SW 1271 (cell line): Measurements from ENCODE around the gene SNX32.

Source experiments
- DNase-seq, 2 experiments: peaks; one replicate each; lab custom pipeline; 2025; lab: John Stamatoyannopoulos, UW

The SNX32 gene

DNA sequence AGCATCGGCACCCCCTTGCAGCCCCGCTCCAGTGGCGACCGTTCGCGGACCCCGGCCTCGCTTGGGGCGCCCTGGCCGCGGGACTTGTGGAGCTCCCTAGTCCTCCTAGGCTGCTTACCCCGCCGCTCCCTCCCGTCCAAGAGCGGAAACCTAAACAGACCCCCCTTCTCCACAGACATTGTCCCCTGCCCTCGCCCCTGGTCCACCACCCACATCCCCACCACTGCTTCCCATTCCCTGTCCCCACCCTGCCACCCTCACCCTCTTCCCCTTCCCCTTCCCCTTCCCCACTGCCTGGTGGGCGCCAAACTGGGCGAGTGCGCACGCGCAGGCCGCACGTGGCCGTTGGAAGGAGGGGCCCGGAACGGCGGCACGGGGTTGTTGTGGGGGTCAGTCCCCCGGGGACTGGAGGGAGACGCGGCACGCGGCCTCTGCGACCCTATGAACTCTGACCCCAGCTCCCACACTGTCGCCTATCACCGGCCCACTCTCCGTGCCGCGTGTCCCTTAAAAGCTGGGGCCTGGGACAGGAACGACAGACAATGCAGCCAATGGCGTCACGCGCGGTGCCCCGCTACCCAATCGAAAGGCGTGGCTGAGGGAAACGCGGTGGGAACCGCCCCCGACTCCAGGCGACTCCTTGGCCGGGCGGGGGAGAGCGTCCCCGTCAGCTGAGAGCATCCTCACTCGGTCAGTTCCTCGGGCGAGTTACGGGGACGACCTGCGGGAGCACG, at the start of gene SNX32:
Gene SNX32, plus strand, starts transcription at position 667 of the 734 bp plus-strand sequence. CDS start 103 bp downstream, outside the sequence.
- DNase-seq = no peak

DNA sequence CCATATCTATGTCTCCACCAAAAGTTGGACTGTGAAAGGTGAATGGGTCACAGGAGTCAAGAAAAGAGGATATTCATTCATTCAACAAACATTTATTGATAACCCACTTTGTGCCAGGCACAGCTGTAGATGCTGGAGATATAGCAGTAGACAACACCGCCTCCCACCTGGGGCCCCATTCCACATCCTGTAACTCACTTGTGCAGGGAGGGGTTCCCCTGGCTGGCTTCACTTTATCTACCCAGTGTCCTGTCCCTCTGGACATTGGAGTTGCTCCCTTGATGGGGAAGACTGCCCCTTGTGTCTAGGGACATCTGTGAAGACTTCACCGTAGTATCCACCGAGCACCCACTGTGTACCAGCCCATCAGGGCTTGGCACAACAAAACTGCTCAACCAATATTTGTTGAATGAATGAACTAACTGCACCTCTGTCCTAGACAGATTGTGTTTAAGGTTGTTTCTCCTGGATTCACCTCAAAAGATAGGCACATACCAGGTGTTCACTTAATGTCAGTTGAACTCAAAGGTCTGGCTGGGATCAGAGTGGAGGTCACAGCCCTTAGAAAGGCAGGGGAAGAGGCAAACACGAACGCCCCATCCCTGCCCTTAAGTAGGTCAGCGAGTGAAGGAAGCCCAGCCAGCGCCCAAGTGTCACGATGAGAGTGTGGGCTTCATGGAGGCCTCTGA, 48.3 kb upstream of the SNX32 start:
- DNase-seq = no peak

- no peak for DNase-seq
Observed at GRCh38 chr11:65786008-65786785, 47.6 kb upstream of the SNX32 start.

DNA sequence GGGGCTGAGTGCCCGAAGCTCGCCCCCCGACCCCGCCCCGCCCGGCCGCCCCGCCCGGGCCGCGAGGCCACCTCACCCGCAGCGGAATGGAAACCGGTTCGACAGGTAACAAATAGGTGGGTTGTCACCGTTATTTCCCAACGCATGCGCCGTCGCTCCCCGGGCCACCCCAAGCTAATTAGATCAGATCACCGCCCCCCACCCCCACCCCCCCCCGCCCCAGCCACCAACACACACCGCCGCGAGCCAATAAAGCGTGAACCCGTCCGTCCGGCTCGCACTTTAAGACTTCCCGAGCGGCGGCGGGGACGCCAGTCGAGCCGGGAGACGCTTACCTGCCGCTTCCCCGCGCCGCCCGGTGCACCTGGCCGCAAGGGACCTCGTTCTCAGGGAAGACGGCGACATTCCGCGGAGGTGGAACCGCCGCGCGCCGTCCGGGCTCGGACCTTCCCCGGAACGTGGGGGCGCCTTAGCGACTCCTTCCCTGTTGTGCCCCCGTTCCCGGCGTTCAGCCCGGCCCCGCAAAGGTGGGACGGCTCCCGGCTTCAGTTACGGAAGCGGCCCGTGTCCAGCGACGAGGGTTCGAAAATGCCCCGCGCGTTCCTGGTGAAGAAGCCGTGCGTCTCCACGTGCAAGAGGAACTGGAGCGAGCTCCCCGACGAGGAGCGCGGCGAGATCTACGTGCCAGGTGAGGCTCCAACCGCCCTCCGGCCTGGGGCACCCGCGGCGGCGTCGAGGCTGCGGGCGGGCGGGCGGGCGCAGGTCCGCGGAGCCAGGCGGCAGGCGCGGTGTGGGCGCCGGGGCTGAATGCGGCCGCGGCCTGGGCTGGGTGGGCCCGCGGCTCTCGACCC, 46.8 kb upstream of the SNX32 start, which contains the start of gene OVOL1:
Gene OVOL1, plus strand, starts transcription at position 278 of the 851 bp plus-strand sequence. Its CDS starts 311 bp downstream, at position 589.
- DNase-seq = no peak

- DNase-seq = no peak
Observed at GRCh38 chr11:65787649-65788622, 45.8 kb upstream of the SNX32 start.

- DNase-seq = no peak
Observed at GRCh38 chr11:65788821-65789220, 44.9 kb upstream of the SNX32 start.

GRCh38 chr11:65789230-65790103, 44.3 kb upstream of the SNX32 start:
- no peak for DNase-seq

DNA sequence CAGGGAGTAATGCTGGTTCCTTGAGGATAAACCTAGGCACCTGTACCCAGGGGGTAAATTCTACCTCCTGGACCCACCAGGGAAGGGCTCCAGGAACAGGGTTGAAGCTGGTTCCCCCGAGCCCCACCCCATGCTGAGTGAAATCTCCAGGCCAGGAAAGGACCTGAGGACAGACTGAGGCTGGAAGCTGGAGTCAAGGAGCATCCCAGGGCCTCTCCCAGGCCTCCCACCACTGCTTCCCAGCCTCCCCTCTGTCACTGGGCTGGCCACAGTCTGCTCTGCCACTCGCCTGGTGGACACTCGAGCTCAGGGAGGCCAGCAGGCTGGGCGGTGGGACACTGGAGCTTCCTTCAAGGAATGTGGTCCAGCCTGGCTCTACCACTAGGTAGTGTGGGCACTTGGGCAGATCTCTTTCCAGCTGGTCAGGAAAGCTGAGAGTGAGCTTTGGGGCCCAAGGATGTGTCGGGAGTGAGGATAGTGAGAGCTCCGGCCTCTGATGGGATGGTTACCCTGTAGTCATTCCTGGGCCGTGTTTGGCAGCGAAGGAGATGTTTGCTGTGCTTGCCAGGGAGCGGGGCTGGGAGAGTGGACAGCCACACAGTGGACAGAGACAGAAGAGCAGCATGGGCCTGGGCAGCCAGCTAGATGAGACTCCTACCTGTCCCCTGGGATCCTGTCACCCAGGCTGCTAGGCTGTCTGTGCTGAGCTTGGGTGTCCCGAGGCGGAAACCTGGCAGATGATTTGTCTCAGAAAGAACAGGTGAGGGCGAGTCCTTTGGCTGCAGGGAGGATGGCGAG, 43.5 kb upstream of the SNX32 start:
- no peak for DNase-seq

DNA sequence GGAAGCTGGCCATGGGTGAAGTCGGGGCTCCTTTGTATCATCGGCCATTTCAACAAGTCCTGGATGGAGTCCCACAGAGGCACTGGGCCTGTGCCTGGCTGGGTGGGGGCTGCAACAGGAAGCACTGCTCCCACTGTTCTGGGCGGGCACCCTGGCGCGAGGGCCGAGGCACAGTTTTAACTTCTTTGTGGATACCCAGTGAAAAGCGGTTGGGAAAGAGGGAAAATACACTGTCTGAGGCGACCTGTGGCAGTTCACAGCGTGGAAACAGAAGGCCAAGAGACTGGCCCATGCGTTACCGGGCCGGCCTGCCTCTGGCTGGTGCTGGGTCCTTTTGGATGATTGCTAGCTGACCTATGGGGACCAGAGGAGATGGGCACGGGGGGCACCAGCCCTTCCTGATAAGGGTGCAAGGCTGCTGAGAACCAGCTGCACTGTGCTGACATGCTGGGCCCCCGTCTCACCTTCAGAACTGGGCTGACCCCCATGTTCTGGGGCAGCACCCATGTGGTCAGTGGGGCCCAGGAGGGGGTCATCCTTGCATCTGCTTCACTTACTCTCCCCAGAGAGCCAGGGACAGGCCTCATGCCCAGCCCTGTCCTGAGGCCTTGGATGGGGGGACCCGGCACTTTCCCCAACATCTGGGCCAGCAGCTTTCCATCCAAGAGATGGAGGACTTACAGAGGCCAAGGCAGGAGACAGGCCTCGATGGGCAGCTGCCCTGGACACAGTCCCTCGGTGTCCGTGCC, 42.7 kb upstream of the SNX32 start:
- DNase-seq = no peak

GRCh38 chr11:65791719-65792213, 42.0 kb upstream of the SNX32 start:
- no peak for DNase-seq

- no peak for DNase-seq
Observed at GRCh38 chr11:65792456-65792855, 41.3 kb upstream of the SNX32 start.

DNA sequence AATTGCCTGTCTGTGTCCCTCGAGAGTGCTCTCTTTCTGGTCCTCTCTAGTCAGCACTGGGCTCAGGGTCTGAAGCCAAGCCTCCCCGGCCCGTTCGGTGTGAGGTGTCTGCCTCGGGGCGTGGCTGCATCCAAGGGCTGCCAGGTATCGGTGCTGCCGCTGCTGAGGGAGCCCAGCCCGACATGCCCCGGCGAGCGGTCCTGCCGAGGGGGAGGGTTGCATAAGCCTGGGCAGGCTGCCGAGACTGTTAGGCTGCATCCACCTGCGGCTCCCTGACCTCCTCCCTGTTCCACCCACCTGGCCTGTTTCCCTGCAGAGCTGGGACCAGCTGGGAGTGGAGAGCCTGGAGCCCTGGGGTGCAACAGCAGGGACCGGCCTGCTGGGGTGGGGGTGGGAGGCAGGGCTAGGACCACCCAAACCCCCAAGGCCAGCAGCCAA, 40.6 kb upstream of the SNX32 start:
- no peak for DNase-seq

- DNase-seq = no peak
Observed at GRCh38 chr11:65793625-65794400, 40.0 kb upstream of the SNX32 start.

DNA sequence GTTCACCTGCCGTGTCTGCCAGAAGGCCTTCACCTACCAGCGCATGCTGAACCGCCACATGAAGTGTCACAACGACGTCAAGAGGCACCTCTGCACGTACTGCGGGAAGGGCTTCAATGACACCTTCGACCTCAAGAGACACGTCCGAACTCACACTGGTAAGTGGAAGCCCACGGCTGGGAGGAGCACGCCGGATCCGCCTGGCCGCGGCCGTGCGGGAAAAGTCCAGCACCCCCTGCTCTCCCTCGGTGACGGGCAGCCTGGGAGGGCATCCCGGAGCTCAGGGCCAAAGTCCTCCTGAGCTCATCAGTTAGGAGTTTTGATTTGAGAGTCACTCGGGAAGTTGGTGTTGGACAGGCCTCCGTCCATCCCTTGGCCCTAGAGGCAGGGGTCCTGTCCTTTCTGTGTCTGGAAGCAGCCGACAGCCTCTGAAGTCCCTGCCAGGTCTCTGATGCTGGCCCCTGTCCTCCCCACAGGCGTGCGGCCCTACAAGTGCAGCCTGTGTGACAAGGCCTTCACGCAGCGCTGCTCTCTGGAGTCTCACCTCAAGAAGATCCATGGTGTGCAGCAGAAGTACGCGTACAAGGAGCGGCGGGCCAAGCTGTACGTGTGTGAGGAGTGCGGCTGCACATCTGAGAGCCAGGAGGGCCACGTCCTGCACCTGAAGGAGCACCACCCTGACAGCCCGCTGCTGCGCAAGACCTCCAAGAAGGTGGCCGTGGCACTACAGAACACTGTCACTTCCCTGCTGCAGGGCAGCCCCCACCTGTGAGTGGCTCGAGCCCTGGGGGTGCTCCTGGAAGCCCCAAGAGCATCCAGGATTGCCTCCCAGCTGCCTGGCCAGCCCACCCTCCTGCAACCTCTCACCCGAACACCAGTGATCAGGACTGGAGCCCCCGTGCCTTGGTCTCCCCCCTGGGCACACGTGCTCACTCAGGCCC, 38.9 kb upstream of the SNX32 start:
- no peak for DNase-seq

- no peak for DNase-seq
Observed at GRCh38 chr11:65796726-65797601, 36.8 kb upstream of the SNX32 start.
